Measurements from ENCODE around the gene GULP1.

The GULP1 gene

GRCh38 chr2:188326669-188327301, 35.1 kb downstream of the GULP1 start:
- no peak for DNase-seq

GRCh38 chr2:188327518-188328213, 36.0 kb downstream of the GULP1 start:
- no peak for DNase-seq

GRCh38 chr2:188328419-188328818, 36.7 kb downstream of the GULP1 start:
- no peak for DNase-seq

GRCh38 chr2:188330316-188331053, 38.8 kb downstream of the GULP1 start:
- no peak for DNase-seq

GRCh38 chr2:188332619-188333018, 40.9 kb downstream of the GULP1 start:
- no peak for DNase-seq

- no peak for DNase-seq
Measured at GRCh38 chr2:188333751-188334524, 42.3 kb downstream of the GULP1 start.

- DNase-seq: no peak
Measured at GRCh38 chr2:188338463-188338862, 46.8 kb downstream of the GULP1 start.

- no peak for DNase-seq
Measured at GRCh38 chr2:188340257-188340656, 48.6 kb downstream of the GULP1 start.

- DNase-seq: no peak
Measured at GRCh38 chr2:188345020-188345419, 53.3 kb downstream of the GULP1 start.

GRCh38 chr2:188345426-188345825, 53.8 kb downstream of the GULP1 start:
- DNase-seq: no peak

- DNase-seq: no peak
Measured at GRCh38 chr2:188345831-188346458, 54.3 kb downstream of the GULP1 start.

- DNase-seq: no peak
Measured at GRCh38 chr2:188349019-188349418, 57.3 kb downstream of the GULP1 start.

GRCh38 chr2:188353282-188353681, 61.6 kb downstream of the GULP1 start:
- DNase-seq: no peak

- no peak for DNase-seq
Measured at GRCh38 chr2:188360485-188361263, 69.0 kb downstream of the GULP1 start.

GRCh38 chr2:188364033-188364630, 72.5 kb downstream of the GULP1 start:
- DNase-seq: no peak

- no peak for DNase-seq
Measured at GRCh38 chr2:188365058-188365641, 73.5 kb downstream of the GULP1 start.

- DNase-seq: no peak
Measured at GRCh38 chr2:188367164-188367563, 75.5 kb downstream of the GULP1 start.

- no peak for DNase-seq
Measured at GRCh38 chr2:188369365-188369764, 77.7 kb downstream of the GULP1 start.

- no peak for DNase-seq
Measured at GRCh38 chr2:188378371-188378950, 86.8 kb downstream of the GULP1 start.

GRCh38 chr2:188379748-188380147, 88.1 kb downstream of the GULP1 start:
- DNase-seq: no peak

- DNase-seq: no peak
Measured at GRCh38 chr2:188380280-188380679, 88.6 kb downstream of the GULP1 start.
